Natural killer cell (primary cell): ENCODE data around the gene PCDHGA1. TPM values are rescaled to one million over a fixed set of nuclear protein-coding genes. Genes with fewer than 3 reads are reported as not detected.

ENCODE experiments used
- ATAC-seq, 3 donors: fragments of 150-1000 bp in 2 of 3; fragments of 200-7000 bp in 1 of 3; cut with Tn5 transposase; 1 replicate in 1 of 3; 2 replicates in 2 of 3; pipeline ENCODE4 v1.10.0; 2021; ENCODE audit warnings: mild to moderate bottlenecking in 2 of 3, moderate library complexity in 2 of 3
- DNase-seq, 2 donors: peaks; one replicate each; pipeline versions ENCODE4 v3.0.0 to v3.0.0-alpha.2; 2013 to 2021; ENCODE audit warnings: mixed read lengths in 1 of 2
- H3K27ac ChIP-seq: one replicate; pipeline ENCODE4 v1.5.1; 2013; ENCODE audit warnings: mild to moderate bottlenecking, low read length
- H3K27me3 ChIP-seq: one replicate; pipeline ENCODE4 v1.6.1; 2013; ENCODE audit warnings: low read length; ENCODE audit not compliant: control insufficient read depth, insufficient read depth
- H3K36me3 ChIP-seq: one replicate; pipeline ENCODE4 v1.6.1; 2013; ENCODE audit warnings: low read length; ENCODE audit not compliant: control insufficient read depth, insufficient read depth
- H3K4me1 ChIP-seq: one replicate; pipeline ENCODE4 v1.6.1; 2013; ENCODE audit warnings: low read length; ENCODE audit not compliant: control insufficient read depth, insufficient read depth
- H3K4me3 ChIP-seq: one replicate; pipeline ENCODE4 v1.5.1; 2013; ENCODE audit warnings: low read length
- H3K9me3 ChIP-seq: one replicate; pipeline ENCODE4 v1.6.1; 2013; ENCODE audit warnings: low read length; ENCODE audit not compliant: control insufficient read depth, insufficient read depth
- H3K27ac Mint-ChIP-seq, 2 donors: one replicate each; pipeline ENCODE4 v1.8.0; 2022; ENCODE audit warnings: mild to moderate bottlenecking in 2 of 2, mixed read lengths in 2 of 2, moderate library complexity in 1 of 2
- H3K27me3 Mint-ChIP-seq, 2 donors: one replicate each; pipeline ENCODE4 v1.8.0; 2022; ENCODE audit warnings: low read depth in 2 of 2, mixed read lengths in 2 of 2
- H3K36me3 Mint-ChIP-seq: one replicate; pipeline ENCODE4 v1.8.0; 2022; ENCODE audit warnings: mixed read lengths
- H3K4me1 Mint-ChIP-seq, 2 donors: one replicate each; pipeline ENCODE4 v1.8.0; 2022; ENCODE audit warnings: mixed read lengths in 2 of 2
- H3K4me3 Mint-ChIP-seq: one replicate; pipeline ENCODE4 v1.8.0; 2022; ENCODE audit warnings: mild to moderate bottlenecking, moderate library complexity, mixed read lengths
- H3K9me3 Mint-ChIP-seq, 2 donors: one replicate each; pipeline ENCODE4 v1.8.0; 2022; ENCODE audit warnings: mixed read lengths in 2 of 2
- CTCF ChIP-seq: fragments of 200-600 bp; IDR thresholded peaks from one replicate; pipeline ENCODE4 v1.8.0; 2022; ENCODE audit warnings: antibody characterized with exemption
- WGBS: methylation state at CpG from one replicate; pipeline ENCODE4 v1.1.7; 2013; ENCODE audit warnings: missing lambda C conversion rate; ENCODE audit not compliant: insufficient coverage; 5-methylcytosine and 5-hydroxymethylcytosine counted together
- intact Hi-C: fragments of 100-400 bp; cut with micrococcal nuclease; formaldehyde crosslinking; loops from one replicate; pipeline ENCODE4 v1.14.2; 2022
- total RNA-seq, 4 donors: library from RNA; stranded (reverse); fragments of 120-200 nt in 1 of 4; gene quantifications; one replicate each; pipeline versions ENCODE4 v1.2.3 to v1.2.4, GENCODE V29; 2013 to 2022

PCDHGA1 gene
- total RNA-seq, 3 donors from 2014 or later (not counting 1 experiment from before 2014, with no cell fraction given): not detected

GRCh38 chr5:141363952-141364660 is 33.8 kb downstream of the PCDHGA1 start, which contains the start of gene PCDHGA5:
PCDHGA5 (plus strand) TSS chr5:141364162; CDS start chr5:141364331, 169 bp downstream.
- H3K36me3 Mint-ChIP-seq: peaks cover 36% of the 10 kb centered on the region
- intact Hi-C loops: no loop called here
- H3K27ac ChIP-seq: no peak within 1 kb of the TSS
- H3K4me1 ChIP-seq: no peaks in the 10 kb centered on the region
- no peak for TF ChIP-seq CTCF
- no peak within 1 kb of the TSS for H3K27ac Mint-ChIP-seq
- H3K4me1 Mint-ChIP-seq: peaks cover 5% of the 10 kb centered on the region in 2 donors
- peaks cover 5 to 10% of the 10 kb centered on the region in 2 donors for H3K9me3 Mint-ChIP-seq
- H3K27me3 ChIP-seq: peaks cover 69% of the 10 kb centered on the region
- 31% methylated on average over 32 of the region's 34 CpGs for WGBS
- H3K27me3 Mint-ChIP-seq: peaks cover 61 to 88% of the 10 kb centered on the region in 2 donors
- no peak within 1 kb of the TSS for H3K4me3 Mint-ChIP-seq
- no peaks in the 10 kb centered on the region for H3K36me3 ChIP-seq
- no peak within 1 kb of the TSS for H3K4me3 ChIP-seq
- peaks cover 47% of the 10 kb centered on the region for H3K9me3 ChIP-seq
- ATAC-seq (no peak), DNase-seq (no peak)

- no peaks in the 10 kb centered on the region for H3K36me3 ChIP-seq
- H3K27ac ChIP-seq: no peak overlapping the region
- ATAC-seq (no peak), DNase-seq (no peak)
- Mint-ChIP-seq H3K4me1 (peaks cover 4 to 7% of the 10 kb centered on the region in 2 donors), H3K36me3 (peaks cover 19% of the 10 kb centered on the region), H3K4me3 (no peak overlapping the region), H3K9me3 (peaks cover 5 to 7% of the 10 kb centered on the region in 2 donors), H3K27me3 (peaks cover 66 to 90% of the 10 kb centered on the region in 2 donors), H3K27ac (no peak overlapping the region)
- H3K27me3 ChIP-seq: peaks cover 71% of the 10 kb centered on the region
- no peak overlapping the region for H3K4me3 ChIP-seq
- no peak for TF ChIP-seq CTCF
- WGBS: 43% methylated on average over 46 of the region's 46 CpGs
- H3K4me1 ChIP-seq: no peaks in the 10 kb centered on the region
- H3K9me3 ChIP-seq: peaks cover 37% of the 10 kb centered on the region
- intact Hi-C loops: no loop called here
Measured at GRCh38 chr5:141366016-141366896, 35.9 kb downstream of the PCDHGA1 start.

- no peaks in the 10 kb centered on the region for H3K36me3 ChIP-seq
- DNase-seq (peak in 1 of 2 donors; percentile 57), ATAC-seq (peak; percentile 72 to 79 (median 77))
- H3K27ac Mint-ChIP-seq: peak within 1 kb of the TSS in 1 of 2 donors; percentile 58
- peak within 1 kb of the TSS; percentile 1 for H3K4me3 ChIP-seq
- intact Hi-C loops: no loop called here
- H3K9me3 Mint-ChIP-seq: peaks cover 0 to 2% of the 10 kb centered on the region in 2 donors
- H3K27ac ChIP-seq: no peak within 1 kb of the TSS
- peaks cover 38% of the 10 kb centered on the region for H3K9me3 ChIP-seq
- TF ChIP-seq CTCF: no peak
- WGBS: 21% methylated on average over 32 of the region's 32 CpGs
- peaks cover 4% of the 10 kb centered on the region for H3K36me3 Mint-ChIP-seq
- peaks cover 4 to 7% of the 10 kb centered on the region in 2 donors for H3K4me1 Mint-ChIP-seq
- peaks cover 62% of the 10 kb centered on the region for H3K27me3 ChIP-seq
- no peaks in the 10 kb centered on the region for H3K4me1 ChIP-seq
- H3K4me3 Mint-ChIP-seq: peak within 1 kb of the TSS; percentile 82
- H3K27me3 Mint-ChIP-seq: peaks cover 58 to 76% of the 10 kb centered on the region in 2 donors
Measured at GRCh38 chr5:141369994-141370848, 39.9 kb downstream of the PCDHGA1 start, which contains the start of gene PCDHGB3. PCDHGB3 (plus strand) TSS chr5:141370242; CDS start chr5:141370395, 153 bp downstream.
